K562 (cell line): ENCODE measurements around the gene BANP. TPM values are rescaled to one million over a fixed set of nuclear protein-coding genes. Genes with fewer than 3 reads are reported as not detected.

ENCODE experiments used
- ATAC-seq: fragments of 200-7000 bp; cut with Tn5 transposase; 3 replicates; pipeline ENCODE4 v1.9.1; 2020; ENCODE audit warnings: moderate library complexity
- BruUV-seq: library from RNA; stranded (reverse); fragments of 400-500 nt; replicated peaks from 2 replicates; lab custom pipeline; 2021; lab: Mats Ljungman, UMichigan
- CTCF ChIA-PET: fragments of 300-600 bp; formaldehyde crosslinking; extraction: SDS; loops from one replicate; lab custom pipeline; 2021; ENCODE audit warnings: low intra/inter-chr PET ratio; lab: Yijun Ruan, JAX
- POLR2A ChIA-PET: fragments of 300-600, 350-650 bp; sonication (Branson Sonifier 250); formaldehyde crosslinking; extraction: SDS; loops from one replicate; lab custom pipeline; 2021; ENCODE audit warnings: antibody characterized with exemption, inconsistent platforms; lab: Yijun Ruan, JAX
- DNase-seq, 4 experiments: peaks; one replicate each; pipeline versions ENCODE4 v3.0.0 to v3.0.0-alpha.2; 2011 to 2018; ENCODE audit warnings: low spot score in 3 of 4, mixed read lengths in 3 of 4; ENCODE audit errors: extremely low read depth in 1 of 4
- FAIRE-seq: peaks from 2 replicates; lab custom pipeline; 2011; peaks lifted over from hg19 to GRCh38; lab: Jason Lieb, UNC
- H2AFZ ChIP-seq: 2 replicates; pipeline ENCODE4 v1.6.0; 2011; ENCODE audit warnings: low read depth, low read length, control low read depth, inconsistent platforms
- H3K27ac ChIP-seq: fragments of 200-600 bp; 3 replicates; pipeline ENCODE4 v1.8.0; 2011; ENCODE audit warnings: low read depth, mild to moderate bottlenecking, control low read depth, inconsistent platforms, low read length, moderate library complexity, mixed read lengths; ENCODE audit errors: extremely low read depth
- H3K27me3 ChIP-seq, 2 experiments: fragments of 300-600 bp in 1 of 2; 2 replicates in 1 of 2; 3 replicates in 1 of 2; pipeline versions ENCODE4 v1.6.0 to v1.8.0; 2011; ENCODE audit warnings: inconsistent platforms in 2 of 2, low read length in 2 of 2, mild to moderate bottlenecking in 1 of 2, mixed read lengths in 1 of 2, moderate library complexity in 1 of 2; ENCODE audit not compliant: control insufficient read depth in 2 of 2, insufficient read depth in 2 of 2
- H3K36me3 ChIP-seq: fragments of 300-600 bp; 3 replicates; pipeline ENCODE4 v1.8.0; 2011; ENCODE audit warnings: mild to moderate bottlenecking, low read length, inconsistent platforms; ENCODE audit not compliant: control insufficient read depth, insufficient read depth
- H3K4me1 ChIP-seq, 2 experiments: fragments of 200-600 bp in 1 of 2; replicated peaks in 1 of 2; 2 replicates in 1 of 2; 3 replicates in 1 of 2; pipeline versions ENCODE4 v1.5.1 to v1.8.0; 2011; ENCODE audit warnings: inconsistent platforms in 2 of 2, low read length in 2 of 2, mild to moderate bottlenecking in 1 of 2, mixed read lengths in 1 of 2, moderate library complexity in 1 of 2; ENCODE audit not compliant: control insufficient read depth in 2 of 2, insufficient read depth in 2 of 2
- H3K4me2 ChIP-seq: 2 replicates; pipeline ENCODE4 v1.6.1; 2011; ENCODE audit warnings: low read length, control low read depth, inconsistent platforms, mixed read lengths; ENCODE audit not compliant: insufficient read depth
- H3K4me3 ChIP-seq: fragments of 200-600 bp; sonication (generic), shearing (Covaris generic); 2 replicates; pipeline ENCODE4 v1.5.1; 2016; ENCODE audit warnings: control low read depth, inconsistent platforms
- H3K79me2 ChIP-seq: fragments of 200-600 bp; 3 replicates; pipeline ENCODE4 v1.8.0; 2011; ENCODE audit warnings: low read length, inconsistent platforms; ENCODE audit not compliant: control insufficient read depth, insufficient read depth
- H3K9ac ChIP-seq, 2 experiments: 2 replicates each; pipeline versions ENCODE4 v1.6.0 to v1.6.1; 2011; ENCODE audit warnings: low read depth in 2 of 2, low read length in 2 of 2, control low read depth in 1 of 2, inconsistent platforms in 1 of 2, mild to moderate bottlenecking in 1 of 2, mixed read lengths in 1 of 2; ENCODE audit not compliant: insufficient read depth in 1 of 2
- H3K9me1 ChIP-seq: one replicate; pipeline ENCODE4 v1.6.0; 2011; ENCODE audit warnings: inconsistent platforms, mild to moderate bottlenecking, low read length, moderate library complexity; ENCODE audit not compliant: control insufficient read depth, insufficient read depth
- H3K9me3 ChIP-seq: replicated peaks from 2 replicates; pipeline ENCODE4 v1.5.1; 2011; ENCODE audit warnings: low read depth, low read length, inconsistent platforms; ENCODE audit not compliant: control insufficient read depth, insufficient read depth
- H4K20me1 ChIP-seq: replicated peaks from 2 replicates; pipeline ENCODE4 v1.6.1; 2011; ENCODE audit warnings: low read length, inconsistent platforms, mixed read lengths; ENCODE audit not compliant: control insufficient read depth, insufficient read depth
- SIX5 ChIP-seq, 2 experiments: IDR thresholded peaks; 2 replicates each; pipeline ENCODE4 v1.6.1; 2011; ENCODE audit warnings: low read length in 2 of 2, borderline replicate concordance in 1 of 2, low read depth in 1 of 2, mild to moderate bottlenecking in 1 of 2, moderate library complexity in 1 of 2; ENCODE audit not compliant: insufficient read depth in 1 of 2
- WGBS: fragments of 100-300 bp; shearing (Covaris generic); methylation state at CpG from one replicate; pipeline ENCODE4 v1.1.6; 2016; ENCODE audit warnings: low coverage, mixed read lengths; ENCODE audit not compliant: insufficient coverage; ENCODE audit errors: missing lambda C conversion rate; 5-methylcytosine and 5-hydroxymethylcytosine counted together
- in situ Hi-C: fragments of 300-500 bp; cut with MboI; formaldehyde crosslinking; loops from 4 replicates; pipeline ENCODE4 v1.15.0; 2018; ENCODE audit warnings: inconsistent platforms, mixed read lengths
- intact Hi-C: fragments of 100-400 bp; cut with micrococcal nuclease; formaldehyde crosslinking; loops from 2 replicates; pipeline ENCODE4 v1.14.2; 2022
- polyA plus RNA-seq, 8 experiments: library from polyadenylated mRNA; depleted of rRNA in 4 of 8; stranded (reverse) in 5 of 8; unstranded in 3 of 8; fragments of >200 nt; fragmentation: Nextera tagmentation in 2 of 8; fragmentation: Illumina TruSeq in 1 of 8; extraction: Ambion mirVana in 2 of 8; extraction: Trizol in 1 of 8; gene quantifications; 2 replicates each; pipeline versions ENCODE4 v1.2.1 to v1.2.3, GENCODE V29; 2011 to 2014; ENCODE audit warnings: inconsistent platforms in 1 of 8, missing spikeins in 1 of 8
- total RNA-seq, 7 experiments: library from RNA; depleted of rRNA in 6 of 7; stranded (reverse); fragments of >200 nt in 6 of 7; fragmentation: Illumina TruSeq in 2 of 7; extraction: Trizol in 2 of 7; gene quantifications; 2 replicates each; pipeline versions ENCODE4 v1.2.1 to v1.2.3, GENCODE V29; 2011 to 2021; ENCODE audit warnings: low replicate concordance in 1 of 7
- TF ChIP-seq, protein P1 (sequence below): fragments of 250-450 bp; sonication (Bioruptor Pico); IDR thresholded peaks from 2 replicates; pipeline ENCODE4 v1.4.0; 2020

Gene BANP
- total and polyA plus RNA-seq, 9 of the 15 experiments (the other 6 are each of a cell fraction or from before 2014, with no cell fraction given), result 4.6 to 22.1 (median 15.6) TPM

DNA sequence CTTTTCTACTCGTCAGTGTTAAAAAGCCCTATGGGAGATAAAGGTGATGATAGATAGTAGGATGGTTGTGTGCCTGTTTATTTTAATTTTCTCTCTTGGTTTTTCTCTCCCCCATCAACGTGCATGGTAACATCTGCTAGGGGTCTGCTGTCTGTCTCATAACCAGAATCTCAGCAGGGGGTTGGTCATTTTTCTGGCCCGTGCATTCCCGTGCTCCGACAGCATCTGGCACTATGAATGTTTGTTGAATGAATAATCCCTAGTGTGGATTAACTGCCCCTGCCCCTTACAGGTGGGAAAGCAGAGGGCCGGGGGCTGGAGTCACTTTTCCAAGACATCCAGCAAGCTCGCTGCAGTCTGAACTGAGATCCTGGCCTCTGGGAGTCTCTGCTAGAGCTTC, 21.2 kb upstream of the BANP start:
- no peak for FAIRE-seq
- no peaks in the 10 kb centered on the region for H3K9me1 ChIP-seq
- in situ Hi-C loops, result no loop called here
- TF ChIP-seq, protein P1, sequence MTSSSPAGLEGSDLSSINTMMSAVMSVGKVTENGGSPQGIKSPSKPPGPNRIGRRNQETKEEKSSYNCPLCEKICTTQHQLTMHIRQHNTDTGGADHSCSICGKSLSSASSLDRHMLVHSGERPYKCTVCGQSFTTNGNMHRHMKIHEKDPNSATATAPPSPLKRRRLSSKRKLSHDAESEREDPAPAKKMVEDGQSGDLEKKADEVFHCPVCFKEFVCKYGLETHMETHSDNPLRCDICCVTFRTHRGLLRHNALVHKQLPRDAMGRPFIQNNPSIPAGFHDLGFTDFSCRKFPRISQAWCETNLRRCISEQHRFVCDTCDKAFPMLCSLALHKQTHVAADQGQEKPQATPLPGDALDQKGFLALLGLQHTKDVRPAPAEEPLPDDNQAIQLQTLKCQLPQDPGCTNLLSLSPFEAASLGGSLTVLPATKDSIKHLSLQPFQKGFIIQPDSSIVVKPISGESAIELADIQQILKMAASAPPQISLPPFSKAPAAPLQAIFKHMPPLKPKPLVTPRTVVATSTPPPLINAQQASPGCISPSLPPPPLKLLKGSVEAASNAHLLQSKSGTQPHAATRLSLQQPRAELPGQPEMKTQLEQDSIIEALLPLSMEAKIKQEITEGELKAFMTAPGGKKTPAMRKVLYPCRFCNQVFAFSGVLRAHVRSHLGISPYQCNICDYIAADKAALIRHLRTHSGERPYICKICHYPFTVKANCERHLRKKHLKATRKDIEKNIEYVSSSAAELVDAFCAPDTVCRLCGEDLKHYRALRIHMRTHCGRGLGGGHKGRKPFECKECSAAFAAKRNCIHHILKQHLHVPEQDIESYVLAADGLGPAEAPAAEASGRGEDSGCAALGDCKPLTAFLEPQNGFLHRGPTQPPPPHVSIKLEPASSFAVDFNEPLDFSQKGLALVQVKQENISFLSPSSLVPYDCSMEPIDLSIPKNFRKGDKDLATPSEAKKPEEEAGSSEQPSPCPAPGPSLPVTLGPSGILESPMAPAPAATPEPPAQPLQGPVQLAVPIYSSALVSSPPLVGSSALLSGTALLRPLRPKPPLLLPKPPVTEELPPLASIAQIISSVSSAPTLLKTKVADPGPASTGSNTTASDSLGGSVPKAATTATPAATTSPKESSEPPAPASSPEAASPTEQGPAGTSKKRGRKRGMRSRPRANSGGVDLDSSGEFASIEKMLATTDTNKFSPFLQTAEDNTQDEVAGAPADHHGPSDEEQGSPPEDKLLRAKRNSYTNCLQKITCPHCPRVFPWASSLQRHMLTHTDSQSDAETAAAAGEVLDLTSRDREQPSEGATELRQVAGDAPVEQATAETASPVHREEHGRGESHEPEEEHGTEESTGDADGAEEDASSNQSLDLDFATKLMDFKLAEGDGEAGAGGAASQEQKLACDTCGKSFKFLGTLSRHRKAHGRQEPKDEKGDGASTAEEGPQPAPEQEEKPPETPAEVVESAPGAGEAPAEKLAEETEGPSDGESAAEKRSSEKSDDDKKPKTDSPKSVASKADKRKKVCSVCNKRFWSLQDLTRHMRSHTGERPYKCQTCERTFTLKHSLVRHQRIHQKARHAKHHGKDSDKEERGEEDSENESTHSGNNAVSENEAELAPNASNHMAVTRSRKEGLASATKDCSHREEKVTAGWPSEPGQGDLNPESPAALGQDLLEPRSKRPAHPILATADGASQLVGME (CRISPR knock-in tag), result no peak
- TF ChIP-seq SIX5 (IDR thresholded peaks at IDR 0.05; ENCODE audit: borderline replicate concordance in 1 of 2, insufficient read depth in 1 of 2, low read depth in 1 of 2, low read length in 2 of 2), result no peak
- TF ChIP-seq, all 486 proteins: peak for 0
- POLR2A ChIA-PET, result no interaction called here
- Histone ChIP-seq H4K20me1 (peaks cover 4% of the 10 kb centered on the region; the same call in 1 of the 2 replicates), H2AFZ (no peak overlapping the region), H3K27ac (no peak overlapping the region), H3K27me3 (peaks cover 26 to 54% of the 10 kb centered on the region in 2 experiments), H3K36me3 (no peaks in the 10 kb centered on the region), H3K9ac (no peak overlapping the region), H3K4me1 (peaks cover 0 to 7% of the 10 kb centered on the region in 2 experiments; a peak in 2 of 5 replicates), H3K4me2 (no peak overlapping the region), H3K79me2 (no peaks in the 10 kb centered on the region), H3K9me3 (no peaks in the 10 kb centered on the region), H3K4me3 (no peak overlapping the region)
- CTCF ChIA-PET, result interaction anchor here (0.7 to 1.4 kb wide), 2 partner anchors 448 to 508 kb away, joined by 3 to 8 read pairs; no protein-coding TSS in a partner anchor
- ATAC-seq (no peak), DNase-seq (no peak)
- intact Hi-C loops, result no loop called here
- BruUV-seq, result no TSS peak
- 10% methylated on average over 6 of the region's 7 CpGs for WGBS
